Endothelial cell of umbilical vein (primary cell): ENCODE data around the gene PTPN13. TPM values are rescaled to one million over a fixed set of nuclear protein-coding genes. Genes with fewer than 3 reads are reported as not detected.

Experiments
- BruUV-seq: library from RNA; stranded (reverse); fragments of 400-500 nt; replicated peaks from 2 replicates; lab custom pipeline; 2021; lab: Mats Ljungman, UMichigan
- CTCF ChIA-PET: fragments of 300-600, 350-600 bp; sonication (Branson Sonifier 250); formaldehyde crosslinking; loops from one replicate; lab custom pipeline; 2021; ENCODE audit warnings: antibody characterized with exemption, inconsistent platforms; lab: Charles Lee
- POLR2A ChIA-PET: fragments of 300-600, 350-600 bp; sonication (Branson Sonifier 250); formaldehyde crosslinking; loops from one replicate; lab custom pipeline; 2021; ENCODE audit warnings: antibody characterized with exemption, inconsistent platforms; lab: Charles Lee
- DNase-seq: peaks from one replicate; pipeline ENCODE4 v3.0.0-alpha.2; 2011; ENCODE audit warnings: low read depth, low spot score
- FAIRE-seq: peaks from 2 replicates; lab custom pipeline; 2011; peaks lifted over from hg19 to GRCh38; lab: Jason Lieb, UNC
- H2AFZ ChIP-seq: 2 replicates; pipeline ENCODE4 v1.6.0; 2012; ENCODE audit warnings: low read depth, low read length, control low read depth, inconsistent platforms
- H3K27ac ChIP-seq: 2 replicates; pipeline ENCODE4 v1.5.1; 2011; ENCODE audit warnings: low read depth, mild to moderate bottlenecking, control low read depth, low read length, moderate library complexity; ENCODE audit not compliant: insufficient read depth
- H3K27me3 ChIP-seq, 2 experiments: 2 replicates each; pipeline versions ENCODE4 v1.6.0 to v1.6.1; 2011; ENCODE audit warnings: low read length in 2 of 2, mixed read lengths in 1 of 2; ENCODE audit not compliant: control insufficient read depth in 2 of 2, insufficient read depth in 2 of 2
- H3K36me3 ChIP-seq, 2 experiments: 2 replicates in 1 of 2; 3 replicates in 1 of 2; pipeline ENCODE4 v1.5.1; 2011; ENCODE audit warnings: low read length in 2 of 2, mild to moderate bottlenecking in 1 of 2, moderate library complexity in 1 of 2; ENCODE audit not compliant: control insufficient read depth in 2 of 2, insufficient read depth in 2 of 2; ENCODE audit errors: extremely low read depth in 1 of 2
- H3K4me1 ChIP-seq: 3 replicates; pipeline ENCODE4 v1.5.1; 2011; ENCODE audit warnings: mild to moderate bottlenecking, low read length; ENCODE audit not compliant: control insufficient read depth, insufficient read depth; ENCODE audit errors: extremely low read depth
- H3K4me2 ChIP-seq: 2 replicates; pipeline ENCODE4 v1.6.1; 2011; ENCODE audit warnings: low read length, control low read depth, mixed read lengths; ENCODE audit not compliant: insufficient read depth
- H3K4me3 ChIP-seq, 3 experiments: fragments of 200-600 bp in 1 of 3; sonication (generic), shearing (Covaris generic) in 1 of 3; replicated peaks in 1 of 3; 2 replicates each; pipeline ENCODE4 v1.5.1; 2011 to 2016; ENCODE audit warnings: control low read depth in 3 of 3, low read length in 3 of 3, mild to moderate bottlenecking in 2 of 3, inconsistent platforms in 1 of 3, low read depth in 1 of 3, moderate library complexity in 1 of 3; ENCODE audit not compliant: insufficient read depth in 1 of 3
- H3K79me2 ChIP-seq: 2 replicates; pipeline ENCODE4 v1.6.0; 2012; ENCODE audit warnings: low read length, inconsistent platforms; ENCODE audit not compliant: control insufficient read depth, insufficient read depth
- H3K9ac ChIP-seq: replicated peaks from 2 replicates; pipeline ENCODE3; 2011; ENCODE audit warnings: low read length, control low read depth; ENCODE audit not compliant: insufficient read depth; ENCODE audit errors: extremely low read depth
- H3K9me1 ChIP-seq: replicated peaks from 3 replicates; pipeline ENCODE4 v1.6.0; 2011; ENCODE audit warnings: mild to moderate bottlenecking, low read length; ENCODE audit not compliant: control insufficient read depth, insufficient read depth; ENCODE audit errors: extremely low read depth
- H3K9me3 ChIP-seq: replicated peaks from 2 replicates; pipeline ENCODE4 v1.5.1; 2012; ENCODE audit warnings: low read length, inconsistent platforms; ENCODE audit not compliant: control insufficient read depth, insufficient read depth
- H4K20me1 ChIP-seq: replicated peaks from 2 replicates; pipeline ENCODE3; 2011; ENCODE audit warnings: mild to moderate bottlenecking, low read length; ENCODE audit not compliant: control insufficient read depth, insufficient read depth; ENCODE audit errors: extremely low read depth
- EZH2 ChIP-seq: IDR thresholded peaks from 2 replicates; pipeline ENCODE4 v1.6.1; 2012; ENCODE audit warnings: borderline replicate concordance, low read depth, mild to moderate bottlenecking, moderate library complexity, low read length, inconsistent platforms; ENCODE audit not compliant: severe bottlenecking
- FOS ChIP-seq: IDR thresholded peaks from 2 replicates; pipeline ENCODE4 v1.6.1; 2011; ENCODE audit warnings: mild to moderate bottlenecking, low read length, moderate library complexity, borderline replicate concordance; ENCODE audit not compliant: insufficient read depth
- GATA2 ChIP-seq: IDR thresholded peaks from 2 replicates; pipeline ENCODE4 v1.7.0; 2011; ENCODE audit warnings: low read depth, mild to moderate bottlenecking, moderate library complexity, mixed read lengths, low read length; ENCODE audit not compliant: insufficient read length, insufficient read depth
- JUN ChIP-seq: IDR thresholded peaks from 2 replicates; pipeline ENCODE4 v1.6.1; 2011; ENCODE audit warnings: borderline replicate concordance, low read depth; ENCODE audit not compliant: insufficient read length, insufficient read depth
- MYC ChIP-seq: IDR thresholded peaks from one replicate; pipeline ENCODE4 v1.6.1; 2011; ENCODE audit warnings: mild to moderate bottlenecking, low read depth, low read length
- POLR2A ChIP-seq: IDR thresholded peaks from 2 replicates; pipeline ENCODE4 v1.6.1; 2012; ENCODE audit warnings: low read depth, mild to moderate bottlenecking, control low read depth, low read length
- POLR2AphosphoS5 ChIP-seq: IDR thresholded peaks from 2 replicates; pipeline ENCODE4 v1.6.1; 2012; ENCODE audit warnings: low read depth, mild to moderate bottlenecking, control low read depth, low read length, moderate library complexity; ENCODE audit not compliant: insufficient read depth
- dilution Hi-C: fragments of 300-500 bp; cut with MboI; formaldehyde crosslinking; loops from one replicate; pipeline ENCODE4 v1.15.0; 2019; ENCODE audit warnings: low sequenced_read_pairs; ENCODE audit not compliant: extremely low pct_ligation_motif_present
- intact Hi-C: fragments of 100-400 bp; cut with micrococcal nuclease; formaldehyde crosslinking; loops from one replicate; pipeline ENCODE4 v1.10.0; 2022
- polyA plus RNA-seq, 4 experiments: library from polyadenylated mRNA; depleted of rRNA in 3 of 4; stranded (reverse) in 3 of 4; unstranded in 1 of 4; fragments of >200 nt; gene quantifications; 2 replicates each; pipeline versions ENCODE4 v1.2.1 to v1.2.3, GENCODE V29; 2011 to 2012; ENCODE audit warnings: missing spikeins in 1 of 4
- total RNA-seq: library from RNA; stranded (reverse); gene quantifications from 2 replicates; pipeline ENCODE4 v1.2.3, GENCODE V29; 2021
- TF ChIP-seq, protein P1 (sequence below), 2 donors: IDR thresholded peaks; 1 replicate in 1 of 2; 2 replicates in 1 of 2; pipeline ENCODE4 v1.5.1; 2011; ENCODE audit warnings: low read length in 2 of 2, mild to moderate bottlenecking in 2 of 2, moderate library complexity in 2 of 2, control low read depth in 1 of 2, inconsistent platforms in 1 of 2, low read depth in 1 of 2; ENCODE audit not compliant: insufficient read depth in 1 of 2; ENCODE audit errors: extremely low read depth in 1 of 2

The PTPN13 gene
- total and polyA plus RNA-seq, 2 donors (not counting 3 experiments of a cell fraction or from before 2014, with no cell fraction given): 0.69 to 2.9 TPM

DNA sequence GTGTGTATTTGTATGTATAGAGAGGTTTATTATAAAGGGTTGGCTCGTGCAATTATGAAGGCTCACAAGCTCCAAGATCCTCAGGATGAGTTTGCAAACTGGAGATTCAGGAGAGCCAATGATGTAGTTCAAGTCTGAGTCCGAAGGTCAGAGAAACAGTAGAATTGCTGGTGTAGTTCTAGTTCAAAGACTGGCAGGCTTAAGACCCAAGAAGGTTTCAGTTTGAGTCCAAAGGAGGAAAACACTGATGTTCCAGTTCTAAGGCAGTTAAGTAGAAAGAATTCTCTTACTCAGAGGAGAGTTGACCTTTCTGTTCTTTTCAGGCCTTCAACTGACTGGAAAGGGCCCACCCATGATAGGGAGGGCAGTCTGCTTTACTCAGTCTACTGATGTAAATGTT lies 89.1 kb downstream of the PTPN13 start:
- Histone ChIP-seq H3K79me2 (no peaks in the 10 kb centered on the region), H3K4me3 (no peak overlapping the region), H3K27ac (no peak overlapping the region), H3K9me1 (no peaks in the 10 kb centered on the region), H2AFZ (no peak overlapping the region), H3K4me2 (no peak overlapping the region), H4K20me1 (no peaks in the 10 kb centered on the region), H3K9ac (no peak overlapping the region), H3K4me1 (no peaks in the 10 kb centered on the region), H3K27me3 (no peaks in the 10 kb centered on the region), H3K36me3 (no peaks in the 10 kb centered on the region), H3K9me3 (no peaks in the 10 kb centered on the region)
- no peak for TF ChIP-seq FOS
- TF ChIP-seq EZH2: no peak
- no peak for TF ChIP-seq POLR2A
- no peak for TF ChIP-seq GATA2
- TF ChIP-seq, protein P1, sequence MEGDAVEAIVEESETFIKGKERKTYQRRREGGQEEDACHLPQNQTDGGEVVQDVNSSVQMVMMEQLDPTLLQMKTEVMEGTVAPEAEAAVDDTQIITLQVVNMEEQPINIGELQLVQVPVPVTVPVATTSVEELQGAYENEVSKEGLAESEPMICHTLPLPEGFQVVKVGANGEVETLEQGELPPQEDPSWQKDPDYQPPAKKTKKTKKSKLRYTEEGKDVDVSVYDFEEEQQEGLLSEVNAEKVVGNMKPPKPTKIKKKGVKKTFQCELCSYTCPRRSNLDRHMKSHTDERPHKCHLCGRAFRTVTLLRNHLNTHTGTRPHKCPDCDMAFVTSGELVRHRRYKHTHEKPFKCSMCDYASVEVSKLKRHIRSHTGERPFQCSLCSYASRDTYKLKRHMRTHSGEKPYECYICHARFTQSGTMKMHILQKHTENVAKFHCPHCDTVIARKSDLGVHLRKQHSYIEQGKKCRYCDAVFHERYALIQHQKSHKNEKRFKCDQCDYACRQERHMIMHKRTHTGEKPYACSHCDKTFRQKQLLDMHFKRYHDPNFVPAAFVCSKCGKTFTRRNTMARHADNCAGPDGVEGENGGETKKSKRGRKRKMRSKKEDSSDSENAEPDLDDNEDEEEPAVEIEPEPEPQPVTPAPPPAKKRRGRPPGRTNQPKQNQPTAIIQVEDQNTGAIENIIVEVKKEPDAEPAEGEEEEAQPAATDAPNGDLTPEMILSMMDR (IDR thresholded peaks at IDR 0.05; ENCODE audit: extremely low read depth in 1 of 2, insufficient read depth in 1 of 2, low read depth in 1 of 2, low read length in 2 of 2): no peak
- TF ChIP-seq JUN: no peak
- TF ChIP-seq POLR2AphosphoS5: no peak
- TF ChIP-seq MYC: no peak
- ChIA-PET CTCF (no interaction called here), POLR2A (no interaction called here)
- intact Hi-C loops (no loop called here), dilution Hi-C loops (no loop called here)
- DNase-seq: no peak
- FAIRE-seq: no peak
- no TSS peak for BruUV-seq
